ENCODE data around the gene IST1. TPM values are rescaled to one million over a fixed set of nuclear protein-coding genes. Genes with fewer than 3 reads are reported as not detected.

Gene IST1
- polyA plus RNA-seq, 4 donors, result 112 to 257 (median 155) TPM

GRCh38 chr16:71867939-71868338 is 27.4 kb upstream of the IST1 start:
- DNase-seq, result no peak
- H3K36me3 ChIP-seq (ENCODE audit: control insufficient read depth in 3 of 3, insufficient read depth in 2 of 3, low read depth in 1 of 3, low read length in 3 of 3), result peaks cover 0 to 28% (median 6%) of the 10 kb centered on the region in 3 donors
- no peak overlapping the region for H3K27ac ChIP-seq (ENCODE audit: low read depth in 1 of 3, low read length in 2 of 3)
- H3K9me3 ChIP-seq (ENCODE audit: control insufficient read depth in 2 of 2, insufficient read depth in 1 of 2, low read depth in 1 of 2, low read length in 1 of 2), result no peaks in the 10 kb centered on the region
- H3K27me3 ChIP-seq (ENCODE audit: control insufficient read depth in 3 of 3, insufficient read depth in 3 of 3, low read length in 3 of 3), result no peaks in the 10 kb centered on the region
- no peaks in the 10 kb centered on the region for H3K4me1 ChIP-seq (ENCODE audit: control insufficient read depth in 3 of 3, insufficient read depth in 2 of 3, low read depth in 1 of 3, low read length in 2 of 3)
- H3K4me3 ChIP-seq (ENCODE audit: low read depth in 1 of 3, low read length in 3 of 3), result no peak overlapping the region
- 96 to 100% (median 100%) methylated on average over 3 of the region's 3 CpGs for WGBS, 3 donors
- no peak for FAIRE-seq

- H3K27me3 ChIP-seq (ENCODE audit: control insufficient read depth in 3 of 3, insufficient read depth in 3 of 3, low read length in 3 of 3), result no peaks in the 10 kb centered on the region
- no peaks in the 10 kb centered on the region for H3K4me1 ChIP-seq (ENCODE audit: control insufficient read depth in 3 of 3, insufficient read depth in 2 of 3, low read depth in 1 of 3, low read length in 2 of 3)
- 94 to 97% (median 97%) methylated on average over 1 of the region's 1 CpG for WGBS, 3 donors
- H3K4me3 ChIP-seq (ENCODE audit: low read depth in 1 of 3, low read length in 3 of 3), result no peak overlapping the region
- no peak for DNase-seq
- FAIRE-seq, result no peak
- H3K36me3 ChIP-seq (ENCODE audit: control insufficient read depth in 3 of 3, insufficient read depth in 2 of 3, low read depth in 1 of 3, low read length in 3 of 3), result peaks cover 0 to 23% (median 6%) of the 10 kb centered on the region in 3 donors
- no peaks in the 10 kb centered on the region for H3K9me3 ChIP-seq (ENCODE audit: control insufficient read depth in 2 of 2, insufficient read depth in 1 of 2, low read depth in 1 of 2, low read length in 1 of 2)
- H3K27ac ChIP-seq (ENCODE audit: low read depth in 1 of 3, low read length in 2 of 3), result no peak overlapping the region
These were observed 26.2 kb upstream of the IST1 start for GRCh38 chr16:71869089-71869488.

GRCh38 chr16:71870818-71871217 is 24.5 kb upstream of the IST1 start:
- no peak overlapping the region for H3K27ac ChIP-seq (ENCODE audit: low read depth in 1 of 3, low read length in 2 of 3)
- no peak for FAIRE-seq
- H3K9me3 ChIP-seq (ENCODE audit: control insufficient read depth in 2 of 2, insufficient read depth in 1 of 2, low read depth in 1 of 2, low read length in 1 of 2), result no peaks in the 10 kb centered on the region
- WGBS, 3 donors, result 85 to 91% (median 89%) methylated on average over 2 of the region's 2 CpGs
- H3K27me3 ChIP-seq (ENCODE audit: control insufficient read depth in 3 of 3, insufficient read depth in 3 of 3, low read length in 3 of 3), result no peaks in the 10 kb centered on the region
- H3K4me3 ChIP-seq (ENCODE audit: low read depth in 1 of 3, low read length in 3 of 3), result no peak overlapping the region
- peaks cover 0 to 32% (median 2%) of the 10 kb centered on the region in 3 donors for H3K36me3 ChIP-seq (ENCODE audit: control insufficient read depth in 3 of 3, insufficient read depth in 2 of 3, low read depth in 1 of 3, low read length in 3 of 3)
- H3K4me1 ChIP-seq (ENCODE audit: control insufficient read depth in 3 of 3, insufficient read depth in 2 of 3, low read depth in 1 of 3, low read length in 2 of 3), result no peaks in the 10 kb centered on the region
- DNase-seq, result no peak

- Histone ChIP-seq H3K4me3 (ENCODE audit: low read depth in 1 of 3, low read length in 3 of 3) (no peak overlapping the region), H3K4me1 (ENCODE audit: control insufficient read depth in 3 of 3, insufficient read depth in 2 of 3, low read depth in 1 of 3, low read length in 2 of 3) (no peaks in the 10 kb centered on the region), H3K36me3 (ENCODE audit: control insufficient read depth in 3 of 3, insufficient read depth in 2 of 3, low read depth in 1 of 3, low read length in 3 of 3) (peaks cover 0 to 43% (median 2%) of the 10 kb centered on the region in 3 donors), H3K9me3 (ENCODE audit: control insufficient read depth in 2 of 2, insufficient read depth in 1 of 2, low read depth in 1 of 2, low read length in 1 of 2) (no peaks in the 10 kb centered on the region), H3K27ac (ENCODE audit: low read depth in 1 of 3, low read length in 2 of 3) (no peak overlapping the region), H3K27me3 (ENCODE audit: control insufficient read depth in 3 of 3, insufficient read depth in 3 of 3, low read length in 3 of 3) (no peaks in the 10 kb centered on the region)
- WGBS, 3 donors, result 85 to 98% (median 96%) methylated on average over 4 of the region's 4 CpGs
- DNase-seq, result no peak
- FAIRE-seq, result no peak
These were observed 22.1 kb upstream of the IST1 start for GRCh38 chr16:71873199-71873598.

- FAIRE-seq (no peak), DNase-seq (no peak)
- H3K27me3 ChIP-seq (ENCODE audit: control insufficient read depth in 3 of 3, insufficient read depth in 3 of 3, low read length in 3 of 3), result no peaks in the 10 kb centered on the region
- H3K27ac ChIP-seq (ENCODE audit: low read depth in 1 of 3, low read length in 2 of 3), result no peak overlapping the region
- 38 to 54% (median 43%) methylated on average over 4 of the region's 4 CpGs for WGBS, 3 donors
- peaks cover 0 to 44% (median 3%) of the 10 kb centered on the region in 3 donors for H3K36me3 ChIP-seq (ENCODE audit: control insufficient read depth in 3 of 3, insufficient read depth in 2 of 3, low read depth in 1 of 3, low read length in 3 of 3)
- H3K4me1 ChIP-seq (ENCODE audit: control insufficient read depth in 3 of 3, insufficient read depth in 2 of 3, low read depth in 1 of 3, low read length in 2 of 3), result peaks cover 0 to 4% (median 3%) of the 10 kb centered on the region in 3 donors
- no peak overlapping the region for H3K4me3 ChIP-seq (ENCODE audit: low read depth in 1 of 3, low read length in 3 of 3)
- H3K9me3 ChIP-seq (ENCODE audit: control insufficient read depth in 2 of 2, insufficient read depth in 1 of 2, low read depth in 1 of 2, low read length in 1 of 2), result no peaks in the 10 kb centered on the region
These were observed 16.4 kb upstream of the IST1 start for GRCh38 chr16:71878911-71879310.

GRCh38 chr16:71880176-71880575 is 15.2 kb upstream of the IST1 start:
- no peaks in the 10 kb centered on the region for H3K9me3 ChIP-seq (ENCODE audit: control insufficient read depth in 2 of 2, insufficient read depth in 1 of 2, low read depth in 1 of 2, low read length in 1 of 2)
- FAIRE-seq, result no peak
- no peak overlapping the region for H3K27ac ChIP-seq (ENCODE audit: low read depth in 1 of 3, low read length in 2 of 3)
- H3K27me3 ChIP-seq (ENCODE audit: control insufficient read depth in 3 of 3, insufficient read depth in 3 of 3, low read length in 3 of 3), result no peaks in the 10 kb centered on the region
- WGBS, 3 donors, result 79 to 88% (median 80%) methylated on average over 4 of the region's 4 CpGs
- H3K4me1 ChIP-seq (ENCODE audit: control insufficient read depth in 3 of 3, insufficient read depth in 2 of 3, low read depth in 1 of 3, low read length in 2 of 3), result peaks cover 0 to 4% (median 3%) of the 10 kb centered on the region in 3 donors
- H3K4me3 ChIP-seq (ENCODE audit: low read depth in 1 of 3, low read length in 3 of 3), result no peak overlapping the region
- peaks cover 0 to 34% (median 3%) of the 10 kb centered on the region in 3 donors for H3K36me3 ChIP-seq (ENCODE audit: control insufficient read depth in 3 of 3, insufficient read depth in 2 of 3, low read depth in 1 of 3, low read length in 3 of 3)
- DNase-seq, result no peak

- peak; percentile 86 to 88 for DNase-seq
- no peak for FAIRE-seq
- 2 to 4% (median 2%) methylated on average over 9 of the region's 9 CpGs for WGBS, 3 donors
- Histone ChIP-seq H3K36me3 (ENCODE audit: control insufficient read depth in 3 of 3, insufficient read depth in 2 of 3, low read depth in 1 of 3, low read length in 3 of 3) (peaks cover 0 to 16% (median 3%) of the 10 kb centered on the region in 3 donors), H3K4me3 (ENCODE audit: low read depth in 1 of 3, low read length in 3 of 3) (peak overlapping the region in 2 of 3 donors; percentile 70 to 96), H3K27me3 (ENCODE audit: control insufficient read depth in 3 of 3, insufficient read depth in 3 of 3, low read length in 3 of 3) (no peaks in the 10 kb centered on the region), H3K9me3 (ENCODE audit: control insufficient read depth in 2 of 2, insufficient read depth in 1 of 2, low read depth in 1 of 2, low read length in 1 of 2) (no peaks in the 10 kb centered on the region), H3K4me1 (ENCODE audit: control insufficient read depth in 3 of 3, insufficient read depth in 2 of 3, low read depth in 1 of 3, low read length in 2 of 3) (peaks cover 0 to 4% (median 3%) of the 10 kb centered on the region in 3 donors), H3K27ac (ENCODE audit: low read depth in 1 of 3, low read length in 2 of 3) (peak overlapping the region; percentile 80 to 88 (median 84))
These were observed 12.7 kb upstream of the IST1 start for GRCh38 chr16:71882505-71883167.

GRCh38 chr16:71883168-71883848 is 12.0 kb upstream of the IST1 start:
- Histone ChIP-seq H3K9me3 (ENCODE audit: control insufficient read depth in 2 of 2, insufficient read depth in 1 of 2, low read depth in 1 of 2, low read length in 1 of 2) (no peaks in the 10 kb centered on the region), H3K4me1 (ENCODE audit: control insufficient read depth in 3 of 3, insufficient read depth in 2 of 3, low read depth in 1 of 3, low read length in 2 of 3) (peaks cover 0 to 4% (median 3%) of the 10 kb centered on the region in 3 donors), H3K27ac (ENCODE audit: low read depth in 1 of 3, low read length in 2 of 3) (peak overlapping the region; percentile 80 to 88 (median 84)), H3K4me3 (ENCODE audit: low read depth in 1 of 3, low read length in 3 of 3) (peak overlapping the region; percentile 70 to 98 (median 96)), H3K27me3 (ENCODE audit: control insufficient read depth in 3 of 3, insufficient read depth in 3 of 3, low read length in 3 of 3) (no peaks in the 10 kb centered on the region), H3K36me3 (ENCODE audit: control insufficient read depth in 3 of 3, insufficient read depth in 2 of 3, low read depth in 1 of 3, low read length in 3 of 3) (peaks cover 0 to 11% (median 3%) of the 10 kb centered on the region in 3 donors)
- FAIRE-seq, result no peak
- DNase-seq, result peak; percentile 36 to 63
- 0 to 1% (median 0%) methylated on average over 23 to 46 of the region's 46 CpGs for WGBS, 3 donors

Data from small intestine (tissue), 7 donors.